ENCODE data around the gene BCL2. TPM values are rescaled to one million over a fixed set of nuclear protein-coding genes. Genes with fewer than 3 reads are reported as not detected.
"Not testable (repeated sequence)": the region's sequence is repeated elsewhere in the genome, so short reads cannot be mapped to it uniquely, and the experiment has no call there.

The BCL2 gene
- total RNA-seq, 1 donor from 2014 or later, result 17.9 TPM

DNA sequence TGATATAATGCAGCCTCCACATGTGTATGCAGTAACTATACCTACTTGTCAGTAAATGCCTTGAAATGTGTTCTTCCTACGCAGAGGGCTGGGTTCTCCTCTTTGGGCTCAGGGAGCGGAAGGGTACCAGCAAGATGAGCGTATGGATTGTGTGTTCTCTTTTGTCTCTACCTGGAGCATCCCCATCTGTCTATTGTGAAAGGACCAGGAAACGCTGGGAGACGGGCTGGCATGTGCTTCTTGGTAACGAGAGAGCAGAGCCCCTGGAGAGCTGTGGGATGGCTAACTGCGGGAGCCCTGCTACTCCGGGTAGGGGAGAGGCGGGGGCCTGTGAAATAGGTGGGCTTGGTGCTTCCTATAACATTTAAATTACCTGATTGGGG, 80.9 kb downstream of the BCL2 start:
- FAIRE-seq, result no peak

DNA sequence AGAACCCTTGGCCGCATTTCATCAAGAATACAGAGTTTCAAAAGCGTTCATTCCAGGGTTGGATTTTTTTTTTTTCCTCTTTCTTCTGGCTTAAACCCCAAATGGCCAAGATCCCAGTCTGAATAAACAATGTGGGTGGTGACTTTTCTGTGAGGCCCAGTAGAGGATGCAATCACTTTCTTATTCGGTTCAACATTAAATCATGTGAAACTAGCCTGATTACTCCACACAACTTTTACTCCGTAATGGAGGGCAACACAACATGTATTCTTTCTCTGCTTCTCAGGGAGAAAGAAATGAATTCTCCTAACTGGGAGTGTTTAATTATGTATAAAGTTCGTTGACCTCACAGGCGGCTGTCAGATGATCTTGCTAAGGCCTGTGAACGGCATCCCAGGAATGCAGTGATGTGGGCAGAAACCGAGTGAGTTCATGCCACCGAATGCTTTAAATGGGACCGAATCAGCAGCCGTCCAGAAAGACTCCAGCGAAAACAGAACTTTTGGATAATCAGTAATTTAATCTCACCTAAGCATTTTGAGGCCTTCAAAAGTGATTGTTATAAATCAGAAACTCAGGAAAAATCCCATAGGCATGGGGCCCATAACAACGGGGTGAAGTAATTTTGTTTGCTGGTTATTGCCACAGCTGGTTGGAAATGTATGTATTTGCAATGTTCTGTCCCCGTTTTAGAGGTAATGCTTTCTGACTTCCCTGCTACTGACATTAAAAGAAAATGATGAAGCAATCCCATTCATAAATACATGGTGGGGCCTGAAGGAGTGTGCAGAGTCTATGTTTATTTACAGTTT, 81.5 kb downstream of the BCL2 start:
- no peak for FAIRE-seq
- peak; percentile 17 to 33 for DNase-seq (ENCODE audit: low spot score in 2 of 2)

More for the DNA sequence above, 80.9 kb downstream of the BCL2 start:
- no peak for DNase-seq (ENCODE audit: low spot score in 2 of 2)

DNA sequence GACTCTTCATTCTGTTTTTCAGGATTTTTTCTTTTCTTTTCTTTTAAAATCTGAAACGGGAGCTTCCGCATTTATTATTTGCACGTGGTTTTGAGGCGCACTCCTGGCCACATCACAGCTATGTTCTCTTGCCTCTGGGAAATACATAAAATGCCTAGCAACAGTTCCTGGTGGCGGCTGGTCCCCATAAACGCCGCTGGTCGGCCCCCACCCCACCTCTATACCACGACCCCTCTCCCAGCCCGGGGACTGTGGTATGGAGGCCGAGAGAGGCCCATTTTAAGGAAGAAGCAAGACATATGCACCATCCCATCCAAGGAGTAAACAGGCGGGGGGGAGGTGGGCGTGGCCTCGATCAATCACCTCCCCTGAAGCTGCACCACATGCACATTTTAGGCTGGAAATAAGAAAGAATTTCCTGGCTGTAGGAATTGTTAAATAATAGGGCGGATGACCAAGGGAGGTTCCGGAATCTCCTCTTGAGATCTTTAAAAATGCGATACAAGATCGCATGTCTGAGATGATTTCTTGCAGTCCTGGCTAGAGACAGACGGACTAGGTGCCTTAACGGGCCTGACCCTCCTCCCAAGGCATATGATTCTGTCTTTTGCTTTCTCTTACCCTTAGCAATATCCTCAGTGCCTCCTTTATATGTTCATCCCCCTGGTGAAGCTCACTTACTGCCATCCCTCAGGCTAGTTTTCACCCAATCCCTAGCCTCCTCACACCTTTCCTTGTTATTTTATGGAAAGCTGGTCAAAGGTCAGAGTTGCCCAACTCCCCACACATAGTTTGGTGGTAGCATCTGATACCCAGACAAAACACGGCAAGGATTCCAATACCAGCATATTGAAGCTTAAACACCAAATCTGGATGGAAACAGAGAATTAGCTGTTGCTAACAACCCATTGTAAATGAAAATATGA, 82.4 kb downstream of the BCL2 start:
- no peak for DNase-seq (ENCODE audit: low spot score in 2 of 2)
- FAIRE-seq, result no peak

DNA sequence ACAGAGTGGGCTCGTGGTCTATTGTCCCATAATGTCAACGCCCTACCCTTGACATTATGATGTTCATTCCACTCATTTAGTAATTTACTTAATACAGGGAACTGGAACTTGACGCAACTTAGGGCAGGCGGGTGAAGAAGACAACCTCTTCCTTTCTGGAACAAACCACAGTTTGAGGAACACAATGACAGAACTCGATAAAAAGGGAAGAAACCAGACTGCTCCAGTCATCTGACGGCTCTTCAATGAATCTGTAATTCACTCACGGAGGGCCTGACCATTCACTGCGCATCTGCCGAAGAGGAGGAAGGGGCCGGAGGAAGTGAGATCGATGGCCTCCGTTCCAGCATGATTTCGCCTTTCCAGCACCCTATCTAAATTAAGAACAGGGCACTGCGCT, 83.2 kb downstream of the BCL2 start:
- FAIRE-seq (no peak), DNase-seq (ENCODE audit: low spot score in 2 of 2) (no peak)

DNA sequence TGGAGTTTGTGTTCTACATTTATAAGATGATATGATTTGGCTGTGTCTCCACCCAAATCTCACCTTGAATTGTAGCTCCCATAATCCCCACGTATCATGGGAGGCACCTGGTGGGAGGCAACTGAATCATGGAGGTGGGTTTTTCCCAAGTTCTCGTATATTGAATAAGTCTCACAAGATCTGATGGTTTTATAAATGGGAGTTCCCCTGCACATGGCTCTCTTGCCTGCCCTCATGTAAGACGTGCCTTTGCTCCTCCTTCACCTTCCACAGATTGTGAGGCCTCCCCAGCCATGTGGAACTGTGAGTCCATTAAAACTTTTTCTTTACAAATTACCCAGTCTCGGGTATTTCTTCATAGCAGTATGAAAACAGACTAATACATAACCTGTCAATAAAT, 83.6 kb downstream of the BCL2 start:
- FAIRE-seq; DNase-seq (ENCODE audit: low spot score in 2 of 2): not testable (repeated sequence)

DNA sequence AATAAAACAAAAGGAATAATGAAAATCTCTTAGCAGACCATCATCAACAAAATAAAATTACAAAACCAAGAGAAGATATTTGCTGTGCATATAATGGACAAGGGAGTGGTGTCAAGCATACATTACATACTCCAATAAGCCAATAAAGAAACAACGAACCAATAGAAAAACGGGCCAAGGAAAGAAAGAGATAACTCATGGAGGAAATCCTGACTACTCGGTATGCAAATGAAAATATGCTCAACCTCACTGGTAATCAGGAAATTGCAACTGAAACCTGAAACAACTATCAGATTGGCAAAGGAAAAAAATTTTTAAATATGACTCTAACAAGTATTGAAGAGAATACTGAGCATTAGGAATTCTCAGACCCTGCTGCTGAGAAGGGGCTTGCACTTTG, 84.7 kb downstream of the BCL2 start:
- DNase-seq (ENCODE audit: low spot score in 2 of 2), result no peak

DNA sequence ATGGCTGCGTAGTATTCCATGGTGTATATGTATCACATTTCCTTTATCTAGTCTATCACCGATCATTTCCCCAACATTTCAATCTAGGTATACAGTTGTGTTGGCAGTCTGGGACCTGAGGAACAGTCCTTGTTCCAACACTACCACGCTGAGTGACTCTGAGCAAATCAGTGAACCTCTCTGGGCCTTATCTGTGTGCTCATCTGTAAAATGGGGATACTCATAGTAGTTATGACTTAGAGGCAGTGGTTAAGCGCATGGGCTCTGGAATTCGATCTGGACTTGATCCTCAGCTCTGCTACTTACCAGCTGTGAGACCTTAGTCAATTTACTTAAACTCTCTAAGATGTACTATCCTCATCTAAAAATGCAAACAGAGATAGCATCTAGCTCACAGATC, 85.1 kb downstream of the BCL2 start:
- FAIRE-seq, result no peak

More for the DNA sequence above, 84.7 kb downstream of the BCL2 start:
- FAIRE-seq, result no peak

DNA sequence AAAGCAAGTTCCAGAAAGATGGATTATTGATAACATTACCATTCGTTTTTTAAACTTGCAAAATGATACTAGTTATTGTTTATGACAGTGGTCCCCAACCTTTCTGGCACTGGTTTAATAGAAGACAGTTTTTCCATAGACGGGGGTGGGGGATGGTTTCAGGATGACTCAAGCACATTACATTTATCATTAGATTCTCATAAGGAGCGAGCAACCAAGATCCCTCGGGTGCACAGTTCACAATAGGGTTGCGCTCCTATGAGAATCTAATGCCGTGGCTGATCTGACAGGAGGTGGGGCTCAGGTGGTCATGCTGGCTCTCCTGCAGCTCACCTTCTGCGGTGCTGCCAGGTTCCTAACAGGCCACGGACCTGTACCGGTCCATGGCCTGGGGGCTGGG, 86.2 kb downstream of the BCL2 start:
- no peak for FAIRE-seq
- no peak for DNase-seq (ENCODE audit: low spot score in 2 of 2)

More for the DNA sequence above, 85.1 kb downstream of the BCL2 start:
- no peak for DNase-seq (ENCODE audit: low spot score in 2 of 2)

DNA sequence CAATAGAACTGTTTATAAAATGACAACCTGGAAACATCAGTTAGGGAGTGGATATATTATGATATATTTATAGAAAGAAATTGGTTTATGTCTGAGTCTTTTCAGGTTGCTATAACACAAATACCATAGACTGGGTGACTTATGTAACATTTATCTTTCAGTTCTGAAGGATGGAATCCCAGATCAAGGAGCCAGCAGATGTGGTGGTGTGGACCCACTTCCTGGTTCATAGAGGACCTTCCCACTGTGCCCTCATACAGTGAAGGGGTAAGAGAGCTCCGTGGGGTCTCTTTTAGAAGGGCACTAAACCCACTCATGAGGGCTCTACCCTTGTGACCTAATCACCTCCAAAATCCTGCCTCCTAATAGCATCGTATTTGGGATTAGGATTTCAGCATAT, 86.7 kb downstream of the BCL2 start:
- DNase-seq (ENCODE audit: low spot score in 2 of 2) (no peak), FAIRE-seq (no peak)

DNA sequence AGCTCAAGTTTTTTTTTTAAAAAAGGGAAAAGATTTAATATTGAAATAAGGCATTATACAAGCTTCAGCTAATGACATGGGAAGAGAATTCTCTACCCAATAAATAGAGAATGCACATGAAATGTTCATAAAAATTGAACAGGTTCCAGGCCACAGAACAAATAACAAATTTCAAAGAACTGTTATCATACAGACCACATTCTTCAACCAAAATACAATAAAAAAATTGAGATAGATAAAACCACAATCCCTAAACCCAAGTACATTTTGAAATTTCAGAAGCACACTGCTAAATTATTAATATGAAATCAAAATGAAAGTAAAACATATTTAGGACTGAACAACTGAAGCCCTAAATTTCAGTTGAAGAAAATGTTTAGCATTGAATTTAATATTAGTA, 89.6 kb downstream of the BCL2 start:
- FAIRE-seq, result no peak
- no peak for DNase-seq (ENCODE audit: low spot score in 2 of 2)

DNA sequence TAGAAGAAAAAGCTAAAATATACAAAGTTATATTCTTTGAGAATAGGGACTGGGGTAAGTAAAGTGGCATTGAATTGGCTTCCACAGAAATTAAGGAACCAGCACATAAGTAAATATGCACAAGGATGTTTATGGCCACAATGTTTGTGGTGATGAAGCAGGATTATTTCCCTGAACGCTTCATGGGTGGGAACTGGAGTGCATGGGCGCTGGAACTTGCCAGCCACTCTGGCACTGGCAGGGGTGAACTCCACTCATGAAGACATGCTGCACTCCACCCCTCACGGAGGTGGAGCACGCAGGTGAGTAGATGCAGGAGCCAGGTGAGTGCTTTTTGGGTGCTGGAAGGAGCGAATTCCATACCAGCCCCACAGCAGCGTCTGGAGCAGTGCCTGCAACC, 94.1 kb downstream of the BCL2 start:
- FAIRE-seq, result no peak

DNA sequence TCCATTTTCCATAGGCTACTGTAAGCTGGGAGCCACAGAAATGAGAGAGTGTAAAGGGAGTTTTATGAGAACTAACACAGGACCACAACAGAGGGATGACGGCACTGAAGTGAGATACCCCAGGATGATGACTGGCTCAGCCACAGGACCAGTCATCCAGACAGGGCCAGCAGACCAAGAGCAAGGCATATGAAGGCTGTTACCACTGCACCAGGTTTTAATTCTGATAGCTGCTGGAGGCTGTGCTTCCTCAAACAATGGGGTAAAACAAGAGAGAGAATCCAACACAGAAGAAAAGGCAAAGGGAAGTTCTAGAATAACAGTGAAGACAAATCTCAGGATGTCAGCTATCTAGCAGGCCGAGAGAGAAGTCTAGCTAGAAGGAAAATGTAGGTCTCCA, 94.9 kb downstream of the BCL2 start:
- FAIRE-seq (no peak), DNase-seq (ENCODE audit: low spot score in 2 of 2) (no peak)

More for the DNA sequence above, 94.1 kb downstream of the BCL2 start:
- DNase-seq (ENCODE audit: low spot score in 2 of 2), result no peak

DNA sequence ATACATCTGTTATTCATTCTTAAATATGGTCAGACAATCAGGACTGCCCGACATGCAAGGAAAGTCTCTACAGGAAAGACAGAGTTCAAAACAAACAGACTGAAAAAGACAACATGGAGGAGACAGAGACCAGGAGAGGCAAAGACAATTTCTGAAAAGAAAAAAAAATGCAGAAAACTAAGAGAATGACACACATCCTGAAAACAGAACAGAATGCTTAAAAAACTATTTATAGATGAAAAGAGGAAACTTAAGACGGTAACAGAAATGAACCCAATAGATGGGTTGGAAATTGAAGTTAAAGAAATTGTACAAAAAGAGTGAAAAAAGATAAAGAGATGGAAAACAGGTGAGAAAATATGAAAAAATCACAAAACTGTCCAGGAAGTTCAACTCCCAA, 95.7 kb downstream of the BCL2 start:
- DNase-seq (ENCODE audit: low spot score in 2 of 2) (no peak), FAIRE-seq (no peak)

DNA sequence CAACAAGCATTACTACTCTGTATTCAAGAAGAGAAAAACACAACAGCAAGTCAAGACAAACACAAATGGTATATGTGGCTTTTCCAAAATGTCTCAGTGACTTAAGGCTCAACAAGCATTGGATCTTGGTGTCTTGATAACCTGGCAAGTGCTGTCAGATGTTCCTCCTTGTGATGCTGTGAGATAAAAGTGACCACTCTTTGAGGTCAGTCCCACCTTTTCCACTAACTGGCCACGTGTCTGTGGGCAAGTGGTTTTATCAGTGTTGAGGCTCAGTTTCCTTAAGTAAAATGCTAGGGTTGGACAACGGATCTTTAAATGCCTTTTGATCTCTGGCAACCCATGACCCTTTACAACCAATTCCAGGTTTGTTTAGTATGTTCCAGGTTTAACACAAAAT, 98.7 kb downstream of the BCL2 start:
- DNase-seq (ENCODE audit: low spot score in 2 of 2), result no peak
- no peak for FAIRE-seq

DNA sequence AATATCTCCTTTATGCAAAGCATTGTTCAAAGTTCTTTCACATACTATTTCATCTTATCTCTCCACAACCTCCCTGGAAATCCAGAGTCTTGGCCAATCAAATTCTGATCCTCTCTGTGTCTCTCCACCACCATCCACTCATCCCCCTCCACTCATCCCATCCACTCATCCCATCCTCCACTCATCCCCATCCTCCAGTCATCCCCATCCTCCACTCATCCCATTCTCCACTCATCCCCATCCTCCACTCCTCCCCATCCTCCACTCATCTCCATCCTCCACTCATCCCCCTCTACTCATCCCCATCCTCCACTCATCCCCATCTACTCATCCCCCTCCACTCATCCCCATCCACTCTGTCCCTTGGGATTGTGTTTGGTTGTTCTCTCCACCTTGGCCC, 101.1 kb downstream of the BCL2 start:
- FAIRE-seq (no peak), DNase-seq (ENCODE audit: low spot score in 2 of 2) (no peak)

DNA sequence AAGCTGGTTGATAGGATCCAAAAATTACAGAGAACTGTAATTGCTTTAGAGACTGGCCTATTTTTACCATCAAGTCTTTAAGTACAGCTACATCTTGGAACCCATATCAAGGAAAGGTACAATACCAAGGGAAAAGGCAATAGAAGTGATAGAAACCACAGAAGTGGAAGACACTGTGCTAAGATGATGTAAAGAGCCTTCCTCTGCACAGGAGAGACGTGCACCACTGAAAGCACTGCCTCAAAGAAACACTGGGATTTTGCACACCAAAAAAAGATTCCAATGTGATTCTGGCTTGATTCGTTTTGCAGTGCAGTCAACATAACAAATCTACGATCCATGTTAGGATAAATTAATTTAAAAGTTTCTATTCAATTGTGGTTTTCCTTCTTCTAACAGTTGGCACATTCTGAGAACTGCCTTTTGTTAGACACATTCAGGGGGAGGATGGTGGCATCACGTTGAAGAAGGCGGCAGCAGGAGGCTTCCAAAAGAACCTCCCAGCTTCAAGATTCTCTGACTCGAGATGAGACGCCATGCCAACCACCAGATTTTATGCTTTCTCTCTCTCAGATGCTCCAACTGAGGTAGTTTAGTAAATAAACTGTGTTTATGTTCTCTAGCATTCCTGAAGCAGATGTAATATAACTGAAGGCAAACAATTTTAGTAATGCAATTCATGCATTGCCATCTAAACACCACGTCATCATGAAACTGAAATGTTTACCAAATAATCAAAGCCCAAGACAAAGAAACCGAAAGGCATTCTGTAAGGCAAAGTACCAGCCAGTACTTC, 102.9 kb downstream of the BCL2 start:
- no peak for DNase-seq (ENCODE audit: low spot score in 2 of 2)
- FAIRE-seq, result no peak

DNA sequence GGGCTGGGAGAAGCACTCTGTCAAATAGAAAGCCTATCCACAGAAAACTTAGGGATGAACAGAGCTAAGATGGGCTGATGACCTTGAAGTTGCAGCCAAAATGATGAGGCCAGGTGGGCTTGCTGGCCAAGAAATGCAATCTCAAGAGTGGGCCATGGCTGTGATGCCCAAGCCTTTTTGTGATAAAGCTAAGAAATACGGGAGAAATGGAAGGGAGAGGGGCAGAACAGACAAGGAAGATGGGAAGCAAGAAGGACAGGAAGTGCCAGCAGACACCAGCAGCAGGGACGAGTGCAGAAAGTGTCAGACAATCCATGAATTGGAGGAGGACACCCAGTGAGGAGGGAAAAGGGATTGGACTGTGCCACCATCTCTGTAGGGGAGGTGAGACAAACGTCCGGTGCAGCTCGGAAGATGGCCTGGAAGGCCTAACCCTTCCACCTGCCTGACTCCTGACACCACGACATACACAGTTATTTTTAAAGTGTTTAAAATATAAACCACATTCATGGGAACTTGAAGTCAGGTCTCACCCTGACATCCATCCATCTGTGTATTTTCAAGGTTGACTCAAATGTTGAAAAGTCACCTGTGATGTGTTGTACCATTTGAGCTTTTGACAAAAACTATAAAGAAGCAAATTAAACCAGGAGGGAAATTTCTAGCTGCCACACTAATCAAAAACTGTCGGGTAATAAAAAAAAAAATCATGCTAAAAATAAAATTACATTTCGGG, 105.5 kb downstream of the BCL2 start:
- DNase-seq (ENCODE audit: low spot score in 2 of 2) (no peak), FAIRE-seq (no peak)

DNA sequence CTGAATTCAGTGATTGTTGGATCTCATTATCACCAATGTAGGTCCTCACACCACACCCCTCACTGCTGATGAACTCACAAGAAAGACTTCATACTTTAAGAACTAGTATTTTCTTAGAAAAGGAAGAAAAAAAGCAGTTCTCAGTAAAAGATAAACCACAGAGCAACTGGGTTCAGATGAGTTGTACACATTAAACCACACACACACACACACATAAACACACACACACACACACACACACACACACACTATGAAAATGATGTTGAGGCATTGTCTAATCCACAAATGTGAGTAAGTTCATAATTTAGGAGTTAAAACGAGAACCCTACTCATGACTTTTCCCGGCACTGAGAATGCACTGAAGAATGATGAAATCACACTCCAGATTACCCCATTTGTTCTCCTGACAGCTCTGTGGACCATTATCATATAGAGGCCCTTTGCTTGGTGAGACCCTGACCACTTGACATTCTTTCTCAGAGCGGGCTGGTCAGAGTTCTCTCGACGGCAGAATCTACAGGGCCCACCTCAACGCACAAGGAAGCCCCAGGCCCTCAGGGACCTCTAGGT, 106.2 kb downstream of the BCL2 start:
- DNase-seq (ENCODE audit: low spot score in 2 of 2) (no peak), FAIRE-seq (no peak)

DNA sequence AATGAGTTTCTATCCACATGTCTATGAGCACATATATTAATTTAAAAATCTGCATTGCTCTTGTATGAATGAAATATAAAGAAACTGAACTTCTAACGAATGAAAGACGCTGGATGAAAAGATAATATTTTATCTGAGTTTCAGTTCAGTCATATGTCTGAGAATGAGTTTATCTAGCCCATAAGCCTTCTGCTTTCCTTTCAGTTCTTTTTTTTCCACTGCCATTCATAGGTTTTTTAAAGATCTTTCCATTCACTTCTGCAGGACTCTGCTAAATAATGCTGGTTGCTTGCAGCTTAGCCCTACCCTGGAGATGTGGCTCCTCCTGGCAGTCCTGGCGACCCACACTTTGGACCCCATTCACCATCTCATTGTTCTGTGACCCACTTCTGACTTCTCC, 109.0 kb downstream of the BCL2 start:
- DNase-seq (ENCODE audit: low spot score in 2 of 2) (no peak), FAIRE-seq (no peak)

DNA sequence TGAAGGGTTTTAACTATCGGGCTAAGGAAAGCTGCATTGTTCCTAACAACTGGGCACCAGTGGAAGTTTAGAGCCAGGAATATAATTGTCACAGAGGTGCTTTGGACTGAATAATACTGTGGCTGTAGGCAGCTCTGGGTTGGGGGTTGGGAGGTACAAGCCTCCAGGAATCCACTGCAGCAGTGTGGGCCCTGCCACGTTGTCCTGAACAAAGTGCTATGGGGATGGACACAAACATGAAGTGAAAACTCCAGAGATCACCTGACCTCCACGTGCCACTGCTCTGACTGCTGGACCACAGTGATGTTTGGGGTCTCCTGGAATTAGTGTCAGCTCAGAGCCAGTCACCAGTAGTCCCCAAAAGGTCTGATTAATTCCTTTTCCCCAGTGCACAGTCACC, 110.9 kb downstream of the BCL2 start:
- DNase-seq (ENCODE audit: low spot score in 2 of 2), result no peak
- FAIRE-seq, result no peak
